Astrocyte of the hippocampus (primary cell): Measurements from ENCODE around the gene ALX4.

Experiments
- DNase-seq: peaks from one replicate; pipeline ENCODE4 v3.0.0; 2011; ENCODE audit warnings: low read depth, low spot score

The ALX4 gene

GRCh38 chr11:44244639-44245310, 65.2 kb downstream of the ALX4 start:
- peak; percentile 39 for DNase-seq

GRCh38 chr11:44243595-44244343, 66.2 kb downstream of the ALX4 start:
- peak; percentile 88 for DNase-seq

GRCh38 chr11:44243086-44243485, 66.9 kb downstream of the ALX4 start:
- no peak for DNase-seq

- DNase-seq, result no peak
Observed at GRCh38 chr11:44241851-44242250, 68.1 kb downstream of the ALX4 start.

- DNase-seq, result no peak
Observed at GRCh38 chr11:44237156-44237555, 72.8 kb downstream of the ALX4 start.

GRCh38 chr11:44236296-44236695, 73.6 kb downstream of the ALX4 start:
- DNase-seq, result no peak

GRCh38 chr11:44235765-44236201, 74.2 kb downstream of the ALX4 start:
- DNase-seq, result no peak

- peak; percentile 62 for DNase-seq
Observed at GRCh38 chr11:44229624-44230023, 80.3 kb downstream of the ALX4 start.

GRCh38 chr11:44229098-44229497, 80.8 kb downstream of the ALX4 start:
- peak; percentile 46 for DNase-seq

GRCh38 chr11:44228379-44228778, 81.6 kb downstream of the ALX4 start:
- DNase-seq, result no peak

- DNase-seq, result no peak
Observed at GRCh38 chr11:44226945-44227344, 83.0 kb downstream of the ALX4 start.

- DNase-seq, result no peak
Observed at GRCh38 chr11:44226490-44226889, 83.4 kb downstream of the ALX4 start.

- DNase-seq, result no peak
Observed at GRCh38 chr11:44224867-44225501, 85.0 kb downstream of the ALX4 start.

GRCh38 chr11:44223238-44223637, 86.7 kb downstream of the ALX4 start:
- peak; percentile 7 for DNase-seq

GRCh38 chr11:44221992-44222391, 87.9 kb downstream of the ALX4 start:
- no peak for DNase-seq

- DNase-seq, result no peak
Observed at GRCh38 chr11:44221456-44221855, 88.5 kb downstream of the ALX4 start.

GRCh38 chr11:44219830-44220796, 89.8 kb downstream of the ALX4 start:
- no peak for DNase-seq

GRCh38 chr11:44217432-44217831, 92.5 kb downstream of the ALX4 start:
- no peak for DNase-seq

GRCh38 chr11:44213148-44213547, 96.8 kb downstream of the ALX4 start:
- no peak for DNase-seq

- DNase-seq, result no peak
Observed at GRCh38 chr11:44212128-44212527, 97.8 kb downstream of the ALX4 start.
